GM23338 (cell line): Measurements from ENCODE around the gene SUGCT. TPM values are rescaled to one million over a fixed set of nuclear protein-coding genes. Genes with fewer than 3 reads are reported as not detected.

Source experiments
- ATAC-seq: fragments of 200-7000 bp; cut with Tn5 transposase; 3 replicates; pipeline ENCODE4 v1.9.1; 2020
- DNase-seq: peaks from one replicate; pipeline ENCODE4 v3.0.0-alpha.2; 2015; ENCODE audit warnings: low spot score
- H2AFZ ChIP-seq: fragments of 200-600 bp; sonication (generic); 2 replicates; pipeline ENCODE4 v1.8.0; 2016; ENCODE audit warnings: antibody characterized with exemption, mild to moderate bottlenecking, moderate library complexity
- H3F3A ChIP-seq: fragments of 200-600 bp; sonication (generic); replicated peaks from 2 replicates; pipeline ENCODE4 v1.8.0; 2017; ENCODE audit warnings: antibody characterized with exemption, mixed run types, low read depth
- H3K27ac ChIP-seq: fragments of 200-600 bp; sonication (generic); 2 replicates; pipeline ENCODE4 v1.6.1; 2016; ENCODE audit warnings: low read depth
- H3K27me3 ChIP-seq: fragments of 200-600 bp; sonication (generic); 2 replicates; pipeline ENCODE4 v1.8.0; 2016; ENCODE audit warnings: mild to moderate bottlenecking, mixed run types, moderate library complexity; ENCODE audit not compliant: insufficient read depth
- H3K36me3 ChIP-seq: fragments of 200-600 bp; sonication (generic); 2 replicates; pipeline ENCODE4 v1.8.0; 2016; ENCODE audit warnings: mild to moderate bottlenecking; ENCODE audit not compliant: insufficient read depth
- H3K4me1 ChIP-seq: fragments of 200-600 bp; sonication (generic); 2 replicates; pipeline ENCODE4 v1.8.0; 2016; ENCODE audit warnings: mild to moderate bottlenecking, moderate library complexity; ENCODE audit not compliant: insufficient read depth
- H3K4me2 ChIP-seq: fragments of 200-600 bp; sonication (generic); 2 replicates; pipeline ENCODE4 v1.7.1; 2017; ENCODE audit warnings: mixed run types
- H3K4me3 ChIP-seq: fragments of 200-600 bp; sonication (generic); 2 replicates; pipeline ENCODE4 v1.6.1; 2016; ENCODE audit warnings: mixed run types
- H3K79me2 ChIP-seq: fragments of 200-600 bp; sonication (generic); replicated peaks from 2 replicates; pipeline ENCODE4 v1.8.0; 2017; ENCODE audit warnings: mild to moderate bottlenecking; ENCODE audit not compliant: insufficient read depth
- H3K9me2 ChIP-seq: fragments of 200-600 bp; sonication (generic); 2 replicates; pipeline ENCODE4 v1.8.0; 2017; ENCODE audit not compliant: insufficient read depth
- H4K20me1 ChIP-seq: fragments of 200-600 bp; sonication (generic); replicated peaks from 2 replicates; pipeline ENCODE4 v1.8.0; 2017; ENCODE audit warnings: mild to moderate bottlenecking; ENCODE audit not compliant: insufficient read depth
- H3K27ac Mint-ChIP-seq: 2 replicates; pipeline ENCODE4 v1.8.0; 2020; ENCODE audit warnings: inconsistent platforms, mild to moderate bottlenecking, moderate library complexity, mixed read lengths
- H3K27me3 Mint-ChIP-seq: 3 replicates; pipeline ENCODE4 v1.8.0; 2022; ENCODE audit warnings: low read depth, mild to moderate bottlenecking, moderate library complexity, mixed read lengths, inconsistent platforms; ENCODE audit not compliant: insufficient read depth, poor library complexity
- H3K36me3 Mint-ChIP-seq: 3 replicates; pipeline ENCODE4 v1.8.0; 2021; ENCODE audit warnings: low read depth, mild to moderate bottlenecking, inconsistent platforms, moderate library complexity, mixed read lengths
- H3K4me1 Mint-ChIP-seq: 3 replicates; pipeline ENCODE4 v1.8.0; 2020; ENCODE audit warnings: mild to moderate bottlenecking, inconsistent platforms, mixed read lengths
- H3K4me3 Mint-ChIP-seq: 3 replicates; pipeline ENCODE4 v1.8.0; 2021; ENCODE audit warnings: moderate library complexity, mild to moderate bottlenecking, inconsistent platforms, mixed read lengths
- H3K9me3 Mint-ChIP-seq: 3 replicates; pipeline ENCODE4 v1.8.0; 2020; ENCODE audit warnings: moderate library complexity, mild to moderate bottlenecking, inconsistent platforms, mixed read lengths
- EZH2 ChIP-seq: fragments of 200-600 bp; sonication (generic); IDR thresholded peaks from one replicate; pipeline ENCODE4 v1.8.0; 2017; ENCODE audit warnings: antibody characterized with exemption, mild to moderate bottlenecking, low read depth; ENCODE audit not compliant: unreplicated experiment
- EZH2phosphoT487 ChIP-seq: fragments of 200-600 bp; sonication (generic); IDR thresholded peaks from one replicate; pipeline ENCODE4 v1.8.1; 2018; ENCODE audit warnings: antibody characterized with exemption; ENCODE audit not compliant: unreplicated experiment
- JUNB ChIP-seq: IDR thresholded peaks from one replicate; pipeline ENCODE4 v1.6.1; 2016; ENCODE audit warnings: antibody characterized with exemption; ENCODE audit not compliant: unreplicated experiment
- NANOG ChIP-seq: IDR thresholded peaks from 2 replicates; pipeline ENCODE4 v1.6.1; 2016; ENCODE audit warnings: antibody characterized with exemption, borderline replicate concordance
- STAT1 ChIP-seq: IDR thresholded peaks from one replicate; pipeline ENCODE4 v1.6.1; 2016; ENCODE audit warnings: antibody characterized with exemption; ENCODE audit not compliant: unreplicated experiment
- ZNF114 ChIP-seq: fragments of 250-450 bp; sonication (Bioruptor Pico); IDR thresholded peaks from 2 replicates; pipeline ENCODE4 v1.5.0; 2020; ENCODE audit warnings: mild to moderate bottlenecking, moderate library complexity
- ZNF331 ChIP-seq: fragments of 250-450 bp; sonication (Bioruptor Pico); IDR thresholded peaks from 2 replicates; pipeline ENCODE4 v1.5.0; 2020; ENCODE audit warnings: low read depth, mild to moderate bottlenecking, moderate library complexity
- polyA plus RNA-seq: library from polyadenylated mRNA; unstranded; fragments of >200 nt; fragmentation: Nextera tagmentation; extraction: Ambion mirVana; gene quantifications from 2 replicates; pipeline ENCODE4 v1.2.1, GENCODE V29; 2016
- total RNA-seq: library from RNA; depleted of rRNA; stranded (reverse); fragments of >200 nt; shearing (Covaris generic); gene quantifications from 2 replicates; pipeline ENCODE4 v1.2.3, GENCODE V29; 2014
- TF ChIP-seq, protein P1 (sequence below), 2 experiments: fragments of 200-600 bp in 1 of 2; sonication (generic) in 1 of 2; conservative IDR thresholded peaks; 2 replicates each; pipeline versions ENCODE4 v1.5.1 to v1.6.1; 2016 to 2017; ENCODE audit warnings: antibody characterized with exemption in 2 of 2, low read depth in 2 of 2, mild to moderate bottlenecking in 2 of 2, moderate library complexity in 1 of 2
- TF ChIP-seq, protein P2 (sequence below): IDR thresholded peaks from one replicate; pipeline ENCODE4 v1.6.1; 2018; ENCODE audit warnings: antibody characterized with exemption; ENCODE audit not compliant: unreplicated experiment
- TF ChIP-seq, protein P3 (sequence below): IDR thresholded peaks from 2 replicates; pipeline ENCODE4 v1.6.1; 2016; ENCODE audit warnings: antibody characterized with exemption
- TF ChIP-seq, protein P4 (sequence below): fragments of 250-450 bp; sonication (Bioruptor Pico); IDR thresholded peaks from 2 replicates; pipeline ENCODE4 v1.5.0; 2020; ENCODE audit warnings: mild to moderate bottlenecking, moderate library complexity

Gene SUGCT
- total and polyA plus RNA-seq, 2 experiments from 2014 or later = 4.2 to 5.6 TPM

DNA sequence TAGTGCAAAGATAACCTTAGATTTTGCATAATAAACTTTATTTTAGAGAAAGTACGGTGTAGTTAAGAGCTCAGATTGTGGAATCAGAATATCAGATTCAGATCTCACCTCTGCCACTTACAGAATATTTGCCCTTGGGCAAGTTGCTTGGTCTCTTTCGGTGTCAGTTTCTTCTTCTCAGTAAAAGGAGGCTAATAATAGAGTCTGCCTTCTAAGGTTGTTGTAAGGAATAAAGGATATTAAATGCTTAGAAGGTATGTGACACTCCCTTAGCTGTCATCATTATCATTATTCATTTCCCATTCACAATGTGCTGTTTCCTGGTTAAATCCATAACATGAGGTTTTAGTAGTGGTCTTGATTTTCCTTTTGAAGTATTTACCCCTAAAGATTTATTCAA lies 42.6 kb upstream of the SUGCT start (continued):
- TF ChIP-seq, protein P1, sequence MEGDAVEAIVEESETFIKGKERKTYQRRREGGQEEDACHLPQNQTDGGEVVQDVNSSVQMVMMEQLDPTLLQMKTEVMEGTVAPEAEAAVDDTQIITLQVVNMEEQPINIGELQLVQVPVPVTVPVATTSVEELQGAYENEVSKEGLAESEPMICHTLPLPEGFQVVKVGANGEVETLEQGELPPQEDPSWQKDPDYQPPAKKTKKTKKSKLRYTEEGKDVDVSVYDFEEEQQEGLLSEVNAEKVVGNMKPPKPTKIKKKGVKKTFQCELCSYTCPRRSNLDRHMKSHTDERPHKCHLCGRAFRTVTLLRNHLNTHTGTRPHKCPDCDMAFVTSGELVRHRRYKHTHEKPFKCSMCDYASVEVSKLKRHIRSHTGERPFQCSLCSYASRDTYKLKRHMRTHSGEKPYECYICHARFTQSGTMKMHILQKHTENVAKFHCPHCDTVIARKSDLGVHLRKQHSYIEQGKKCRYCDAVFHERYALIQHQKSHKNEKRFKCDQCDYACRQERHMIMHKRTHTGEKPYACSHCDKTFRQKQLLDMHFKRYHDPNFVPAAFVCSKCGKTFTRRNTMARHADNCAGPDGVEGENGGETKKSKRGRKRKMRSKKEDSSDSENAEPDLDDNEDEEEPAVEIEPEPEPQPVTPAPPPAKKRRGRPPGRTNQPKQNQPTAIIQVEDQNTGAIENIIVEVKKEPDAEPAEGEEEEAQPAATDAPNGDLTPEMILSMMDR (conservative IDR thresholded peaks at IDR 0.05; ENCODE audit: low read depth in 2 of 2) = no peak

DNA sequence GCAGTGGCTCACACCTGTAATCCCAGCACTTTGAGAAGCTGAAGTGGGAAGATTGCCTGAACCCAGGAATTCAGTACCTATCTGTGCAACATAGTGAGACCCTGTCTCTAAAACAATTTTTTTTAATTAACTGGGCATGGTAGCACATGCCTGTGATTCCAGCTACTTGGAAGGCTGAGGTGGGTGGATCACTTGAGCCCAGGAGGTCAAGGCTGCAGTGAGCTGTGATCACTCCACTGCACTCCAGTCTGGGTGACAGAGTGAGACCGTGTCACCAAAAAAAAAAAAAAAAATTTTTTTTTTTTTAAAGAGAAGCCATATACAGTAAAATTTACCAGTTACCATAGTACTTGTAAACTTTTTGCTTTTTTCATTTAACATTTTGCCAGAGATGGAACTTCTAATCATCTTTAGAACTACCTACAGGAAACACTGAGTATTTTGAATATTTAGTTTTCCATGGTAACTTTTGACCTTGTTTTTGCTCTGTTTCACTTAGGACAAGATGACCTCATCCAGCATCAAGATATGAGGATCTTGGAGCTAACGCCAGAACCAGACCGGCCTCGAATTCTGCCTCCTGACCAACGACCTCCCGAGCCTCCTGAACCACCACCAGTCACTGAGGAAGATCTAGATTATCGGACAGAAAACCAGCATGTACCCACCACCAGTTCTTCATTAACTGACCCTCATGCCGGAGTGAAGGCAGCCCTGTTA lies 41.0 kb upstream of the SUGCT start:
- peaks cover 29% of the 10 kb centered on the region for H3K4me1 Mint-ChIP-seq
- Histone ChIP-seq H2AFZ (no peak overlapping the region), H4K20me1 (no peaks in the 10 kb centered on the region; the same call in 1 of the 2 replicates), H3F3A (no peaks in the 10 kb centered on the region), H3K9me2 (no peaks in the 10 kb centered on the region), H3K79me2 (no peaks in the 10 kb centered on the region), H3K27me3 (no peaks in the 10 kb centered on the region), H3K36me3 (no peaks in the 10 kb centered on the region; the same call in 1 of the 2 replicates), H3K27ac (no peak overlapping the region), H3K4me3 (no peak overlapping the region), H3K4me2 (no peak overlapping the region), H3K4me1 (peaks cover 27% of the 10 kb centered on the region)
- no peaks in the 10 kb centered on the region for H3K27me3 Mint-ChIP-seq
- no peaks in the 10 kb centered on the region for H3K9me3 Mint-ChIP-seq
- H3K27ac Mint-ChIP-seq = no peak overlapping the region
- peaks cover 33% of the 10 kb centered on the region for H3K36me3 Mint-ChIP-seq
- H3K4me3 Mint-ChIP-seq = no peak overlapping the region
- DNase-seq (no peak), ATAC-seq (no peak)
- no peak for TF ChIP-seq ZNF114 (CRISPR knock-in tag)
- no peak for TF ChIP-seq NANOG
- TF ChIP-seq STAT1 = no peak
- TF ChIP-seq EZH2 = no peak
- TF ChIP-seq ZNF331 (CRISPR knock-in tag) = no peak
- no peak for TF ChIP-seq EZH2phosphoT487
- TF ChIP-seq, protein P2, sequence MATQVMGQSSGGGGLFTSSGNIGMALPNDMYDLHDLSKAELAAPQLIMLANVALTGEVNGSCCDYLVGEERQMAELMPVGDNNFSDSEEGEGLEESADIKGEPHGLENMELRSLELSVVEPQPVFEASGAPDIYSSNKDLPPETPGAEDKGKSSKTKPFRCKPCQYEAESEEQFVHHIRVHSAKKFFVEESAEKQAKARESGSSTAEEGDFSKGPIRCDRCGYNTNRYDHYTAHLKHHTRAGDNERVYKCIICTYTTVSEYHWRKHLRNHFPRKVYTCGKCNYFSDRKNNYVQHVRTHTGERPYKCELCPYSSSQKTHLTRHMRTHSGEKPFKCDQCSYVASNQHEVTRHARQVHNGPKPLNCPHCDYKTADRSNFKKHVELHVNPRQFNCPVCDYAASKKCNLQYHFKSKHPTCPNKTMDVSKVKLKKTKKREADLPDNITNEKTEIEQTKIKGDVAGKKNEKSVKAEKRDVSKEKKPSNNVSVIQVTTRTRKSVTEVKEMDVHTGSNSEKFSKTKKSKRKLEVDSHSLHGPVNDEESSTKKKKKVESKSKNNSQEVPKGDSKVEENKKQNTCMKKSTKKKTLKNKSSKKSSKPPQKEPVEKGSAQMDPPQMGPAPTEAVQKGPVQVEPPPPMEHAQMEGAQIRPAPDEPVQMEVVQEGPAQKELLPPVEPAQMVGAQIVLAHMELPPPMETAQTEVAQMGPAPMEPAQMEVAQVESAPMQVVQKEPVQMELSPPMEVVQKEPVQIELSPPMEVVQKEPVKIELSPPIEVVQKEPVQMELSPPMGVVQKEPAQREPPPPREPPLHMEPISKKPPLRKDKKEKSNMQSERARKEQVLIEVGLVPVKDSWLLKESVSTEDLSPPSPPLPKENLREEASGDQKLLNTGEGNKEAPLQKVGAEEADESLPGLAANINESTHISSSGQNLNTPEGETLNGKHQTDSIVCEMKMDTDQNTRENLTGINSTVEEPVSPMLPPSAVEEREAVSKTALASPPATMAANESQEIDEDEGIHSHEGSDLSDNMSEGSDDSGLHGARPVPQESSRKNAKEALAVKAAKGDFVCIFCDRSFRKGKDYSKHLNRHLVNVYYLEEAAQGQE = no peak
- TF ChIP-seq, protein P3, sequence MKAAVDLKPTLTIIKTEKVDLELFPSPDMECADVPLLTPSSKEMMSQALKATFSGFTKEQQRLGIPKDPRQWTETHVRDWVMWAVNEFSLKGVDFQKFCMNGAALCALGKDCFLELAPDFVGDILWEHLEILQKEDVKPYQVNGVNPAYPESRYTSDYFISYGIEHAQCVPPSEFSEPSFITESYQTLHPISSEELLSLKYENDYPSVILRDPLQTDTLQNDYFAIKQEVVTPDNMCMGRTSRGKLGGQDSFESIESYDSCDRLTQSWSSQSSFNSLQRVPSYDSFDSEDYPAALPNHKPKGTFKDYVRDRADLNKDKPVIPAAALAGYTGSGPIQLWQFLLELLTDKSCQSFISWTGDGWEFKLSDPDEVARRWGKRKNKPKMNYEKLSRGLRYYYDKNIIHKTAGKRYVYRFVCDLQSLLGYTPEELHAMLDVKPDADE = no peak
- TF ChIP-seq, protein P4, sequence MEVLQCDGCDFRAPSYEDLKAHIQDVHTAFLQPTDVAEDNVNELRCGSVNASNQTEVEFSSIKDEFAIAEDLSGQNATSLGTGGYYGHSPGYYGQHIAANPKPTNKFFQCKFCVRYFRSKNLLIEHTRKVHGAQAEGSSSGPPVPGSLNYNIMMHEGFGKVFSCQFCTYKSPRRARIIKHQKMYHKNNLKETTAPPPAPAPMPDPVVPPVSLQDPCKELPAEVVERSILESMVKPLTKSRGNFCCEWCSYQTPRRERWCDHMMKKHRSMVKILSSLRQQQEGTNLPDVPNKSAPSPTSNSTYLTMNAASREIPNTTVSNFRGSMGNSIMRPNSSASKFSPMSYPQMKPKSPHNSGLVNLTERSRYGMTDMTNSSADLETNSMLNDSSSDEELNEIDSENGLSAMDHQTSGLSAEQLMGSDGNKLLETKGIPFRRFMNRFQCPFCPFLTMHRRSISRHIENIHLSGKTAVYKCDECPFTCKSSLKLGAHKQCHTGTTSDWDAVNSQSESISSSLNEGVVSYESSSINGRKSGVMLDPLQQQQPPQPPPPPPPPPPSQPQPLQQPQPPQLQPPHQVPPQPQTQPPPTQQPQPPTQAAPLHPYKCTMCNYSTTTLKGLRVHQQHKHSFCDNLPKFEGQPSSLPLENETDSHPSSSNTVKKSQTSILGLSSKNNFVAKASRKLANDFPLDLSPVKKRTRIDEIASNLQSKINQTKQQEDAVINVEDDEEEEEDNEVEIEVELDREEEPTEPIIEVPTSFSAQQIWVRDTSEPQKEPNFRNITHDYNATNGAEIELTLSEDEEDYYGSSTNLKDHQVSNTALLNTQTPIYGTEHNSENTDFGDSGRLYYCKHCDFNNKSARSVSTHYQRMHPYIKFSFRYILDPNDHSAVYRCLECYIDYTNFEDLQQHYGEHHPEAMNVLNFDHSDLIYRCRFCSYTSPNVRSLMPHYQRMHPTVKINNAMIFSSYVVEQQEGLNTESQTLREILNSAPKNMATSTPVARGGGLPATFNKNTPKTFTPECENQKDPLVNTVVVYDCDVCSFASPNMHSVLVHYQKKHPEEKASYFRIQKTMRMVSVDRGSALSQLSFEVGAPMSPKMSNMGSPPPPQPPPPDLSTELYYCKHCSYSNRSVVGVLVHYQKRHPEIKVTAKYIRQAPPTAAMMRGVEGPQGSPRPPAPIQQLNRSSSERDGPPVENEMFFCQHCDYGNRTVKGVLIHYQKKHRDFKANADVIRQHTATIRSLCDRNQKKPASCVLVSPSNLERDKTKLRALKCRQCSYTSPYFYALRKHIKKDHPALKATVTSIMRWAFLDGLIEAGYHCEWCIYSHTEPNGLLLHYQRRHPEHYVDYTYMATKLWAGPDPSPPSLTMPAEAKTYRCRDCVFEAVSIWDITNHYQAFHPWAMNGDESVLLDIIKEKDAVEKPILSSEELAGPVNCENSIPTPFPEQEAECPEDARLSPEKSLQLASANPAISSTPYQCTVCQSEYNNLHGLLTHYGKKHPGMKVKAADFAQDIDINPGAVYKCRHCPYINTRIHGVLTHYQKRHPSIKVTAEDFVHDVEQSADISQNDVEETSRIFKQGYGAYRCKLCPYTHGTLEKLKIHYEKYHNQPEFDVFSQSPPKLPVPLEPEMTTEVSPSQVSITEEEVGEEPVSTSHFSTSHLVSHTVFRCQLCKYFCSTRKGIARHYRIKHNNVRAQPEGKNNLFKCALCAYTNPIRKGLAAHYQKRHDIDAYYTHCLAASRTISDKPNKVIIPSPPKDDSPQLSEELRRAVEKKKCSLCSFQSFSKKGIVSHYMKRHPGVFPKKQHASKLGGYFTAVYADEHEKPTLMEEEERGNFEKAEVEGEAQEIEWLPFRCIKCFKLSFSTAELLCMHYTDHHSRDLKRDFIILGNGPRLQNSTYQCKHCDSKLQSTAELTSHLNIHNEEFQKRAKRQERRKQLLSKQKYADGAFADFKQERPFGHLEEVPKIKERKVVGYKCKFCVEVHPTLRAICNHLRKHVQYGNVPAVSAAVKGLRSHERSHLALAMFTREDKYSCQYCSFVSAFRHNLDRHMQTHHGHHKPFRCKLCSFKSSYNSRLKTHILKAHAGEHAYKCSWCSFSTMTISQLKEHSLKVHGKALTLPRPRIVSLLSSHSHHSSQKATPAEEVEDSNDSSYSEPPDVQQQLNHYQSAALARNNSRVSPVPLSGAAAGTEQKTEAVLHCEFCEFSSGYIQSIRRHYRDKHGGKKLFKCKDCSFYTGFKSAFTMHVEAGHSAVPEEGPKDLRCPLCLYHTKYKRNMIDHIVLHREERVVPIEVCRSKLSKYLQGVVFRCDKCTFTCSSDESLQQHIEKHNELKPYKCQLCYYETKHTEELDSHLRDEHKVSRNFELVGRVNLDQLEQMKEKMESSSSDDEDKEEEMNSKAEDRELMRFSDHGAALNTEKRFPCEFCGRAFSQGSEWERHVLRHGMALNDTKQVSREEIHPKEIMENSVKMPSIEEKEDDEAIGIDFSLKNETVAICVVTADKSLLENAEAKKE (CRISPR knock-in tag) = no peak
- no peak for TF ChIP-seq JUNB
